Measurements from ENCODE around the gene ISYNA1. TPM values are rescaled to one million over a fixed set of nuclear protein-coding genes. Genes with fewer than 3 reads are reported as not detected.

The ISYNA1 gene
- total RNA-seq, 4 donors from 2014 or later = 5.1 to 29.1 (median 7.8) TPM

GRCh38 chr19:18439910-18440237, 1.9 kb upstream of the ISYNA1 start:
- peaks cover 7 to 14% of the 10 kb centered on the region in 2 donors for H3K4me1 ChIP-seq
- H3K27ac ChIP-seq = peak overlapping the region in 1 of 4 donors; percentile 79
- in situ Hi-C loops (cut with MboI; ENCODE audit: low sequenced_read_pairs in 4 of 4) = no loop called here
- H3K4me3 ChIP-seq = no peak overlapping the region
- ATAC-seq (no peak), DNase-seq (no peak)
- TF ChIP-seq POLR2A (IDR thresholded peaks at IDR 0.05) (no peak), CTCF (IDR thresholded peaks at IDR 0.05 in 4 of 5, conservative IDR thresholded peaks at IDR 0.05 in 1 of 5) (no peak)
- peaks cover 0 to 21% of the 10 kb centered on the region in 2 donors for H3K36me3 ChIP-seq
- H3K27me3 ChIP-seq = peaks cover 9 to 19% (median 13%) of the 10 kb centered on the region in 3 donors
- H3K9me3 ChIP-seq = no peaks in the 10 kb centered on the region
- intact Hi-C loops (cut with DNase I; ENCODE audit: low total_unique reads) = no loop called here

- no peak for ATAC-seq
- TF ChIP-seq POLR2A (IDR thresholded peaks at IDR 0.05) = no peak
- no peak for TF ChIP-seq CTCF (IDR thresholded peaks at IDR 0.05 in 4 of 5, conservative IDR thresholded peaks at IDR 0.05 in 1 of 5)
- in situ Hi-C loops (cut with MboI; ENCODE audit: low sequenced_read_pairs in 4 of 4) (no loop called here), intact Hi-C loops (cut with DNase I; ENCODE audit: low total_unique reads) (no loop called here)
- no peak overlapping the region for H3K4me3 ChIP-seq
- peaks cover 9 to 19% (median 13%) of the 10 kb centered on the region in 3 donors for H3K27me3 ChIP-seq
- H3K9me3 ChIP-seq = no peaks in the 10 kb centered on the region
- H3K4me1 ChIP-seq = peaks cover 7 to 14% of the 10 kb centered on the region in 2 donors
- no peak for DNase-seq
- H3K36me3 ChIP-seq = peaks cover 0 to 15% of the 10 kb centered on the region in 2 donors
- H3K27ac ChIP-seq = peak overlapping the region; percentile 7 to 79 (median 70)
Measured at GRCh38 chr19:18439025-18439909, 1.3 kb upstream of the ISYNA1 start.

GRCh38 chr19:18438331-18439024, 545 bp upstream of the ISYNA1 start:
- TF ChIP-seq CTCF (IDR thresholded peaks at IDR 0.05 in 4 of 5, conservative IDR thresholded peaks at IDR 0.05 in 1 of 5) (no peak), POLR2A (IDR thresholded peaks at IDR 0.05) (no peak)
- peak overlapping the region; percentile 50 to 63 (median 58) for H3K4me3 ChIP-seq
- peaks cover 0 to 7% of the 10 kb centered on the region in 2 donors for H3K36me3 ChIP-seq
- in situ Hi-C loops (cut with MboI; ENCODE audit: low sequenced_read_pairs in 4 of 4) = no loop called here
- ATAC-seq = peak in 1 of 2 donors; percentile 7
- no peak for DNase-seq
- intact Hi-C loops (cut with DNase I; ENCODE audit: low total_unique reads) = no loop called here
- H3K4me1 ChIP-seq = peaks cover 7 to 14% of the 10 kb centered on the region in 2 donors
- peak overlapping the region; percentile 53 to 79 (median 70) for H3K27ac ChIP-seq
- peaks cover 13 to 19% (median 13%) of the 10 kb centered on the region in 3 donors for H3K27me3 ChIP-seq
- no peaks in the 10 kb centered on the region for H3K9me3 ChIP-seq

- H3K4me1 ChIP-seq = peaks cover 7 to 19% of the 10 kb centered on the region in 2 donors
Measured at GRCh38 chr19:18436671-18437490, 1.1 kb downstream of the ISYNA1 start.

More at GRCh38 chr19:18436671-18437490, 1.1 kb downstream of the ISYNA1 start:
- intact Hi-C loops (cut with DNase I; ENCODE audit: low total_unique reads) (no loop called here), in situ Hi-C loops (cut with MboI; ENCODE audit: low sequenced_read_pairs in 4 of 4) (no loop called here)
- H3K36me3 ChIP-seq = no peaks in the 10 kb centered on the region
- TF ChIP-seq POLR2A (IDR thresholded peaks at IDR 0.05) (no peak), CTCF (IDR thresholded peaks at IDR 0.05 in 4 of 5, conservative IDR thresholded peaks at IDR 0.05 in 1 of 5) (peak in 1 of 5 experiments; percentile 15)
- peak overlapping the region; percentile 50 to 63 (median 58) for H3K4me3 ChIP-seq
- peak; percentile 12 to 30 for ATAC-seq
- H3K27me3 ChIP-seq = peaks cover 13 to 19% (median 19%) of the 10 kb centered on the region in 3 donors
- DNase-seq = peak in 1 of 2 donors; percentile 43
- H3K27ac ChIP-seq = peak overlapping the region; percentile 13 to 67 (median 62)
- H3K9me3 ChIP-seq = no peaks in the 10 kb centered on the region
